K562 (cell line): ENCODE measurements around the gene ZNF724. TPM values are rescaled to one million over a fixed set of nuclear protein-coding genes. Genes with fewer than 3 reads are reported as not detected.
"Not testable (repeated sequence)": the region's sequence is repeated elsewhere in the genome, so short reads cannot be mapped to it uniquely, and the experiment has no call there.

Source experiments
- ATAC-seq: fragments of 200-7000 bp; cut with Tn5 transposase; 3 replicates; pipeline ENCODE4 v1.9.1; 2020; ENCODE audit warnings: moderate library complexity
- BruUV-seq: library from RNA; stranded (reverse); fragments of 400-500 nt; replicated peaks from 2 replicates; lab custom pipeline; 2021; lab: Mats Ljungman, UMichigan
- CTCF ChIA-PET: fragments of 300-600 bp; formaldehyde crosslinking; extraction: SDS; loops from one replicate; lab custom pipeline; 2021; ENCODE audit warnings: low intra/inter-chr PET ratio; lab: Yijun Ruan, JAX
- POLR2A ChIA-PET: fragments of 300-600, 350-650 bp; sonication (Branson Sonifier 250); formaldehyde crosslinking; extraction: SDS; loops from one replicate; lab custom pipeline; 2021; ENCODE audit warnings: antibody characterized with exemption, inconsistent platforms; lab: Yijun Ruan, JAX
- DNase-seq, 4 experiments: peaks; one replicate each; pipeline versions ENCODE4 v3.0.0 to v3.0.0-alpha.2; 2011 to 2018; ENCODE audit warnings: low spot score in 3 of 4, mixed read lengths in 3 of 4; ENCODE audit errors: extremely low read depth in 1 of 4
- FAIRE-seq: peaks from 2 replicates; lab custom pipeline; 2011; peaks lifted over from hg19 to GRCh38; lab: Jason Lieb, UNC
- H2AFZ ChIP-seq: 2 replicates; pipeline ENCODE4 v1.6.0; 2011; ENCODE audit warnings: low read depth, low read length, control low read depth, inconsistent platforms
- H3K27ac ChIP-seq: fragments of 200-600 bp; 3 replicates; pipeline ENCODE4 v1.8.0; 2011; ENCODE audit warnings: low read depth, mild to moderate bottlenecking, control low read depth, inconsistent platforms, low read length, moderate library complexity, mixed read lengths; ENCODE audit errors: extremely low read depth
- H3K27me3 ChIP-seq, 2 experiments: fragments of 300-600 bp in 1 of 2; 2 replicates in 1 of 2; 3 replicates in 1 of 2; pipeline versions ENCODE4 v1.6.0 to v1.8.0; 2011; ENCODE audit warnings: inconsistent platforms in 2 of 2, low read length in 2 of 2, mild to moderate bottlenecking in 1 of 2, mixed read lengths in 1 of 2, moderate library complexity in 1 of 2; ENCODE audit not compliant: control insufficient read depth in 2 of 2, insufficient read depth in 2 of 2
- H3K36me3 ChIP-seq: fragments of 300-600 bp; 3 replicates; pipeline ENCODE4 v1.8.0; 2011; ENCODE audit warnings: mild to moderate bottlenecking, low read length, inconsistent platforms; ENCODE audit not compliant: control insufficient read depth, insufficient read depth
- H3K4me1 ChIP-seq, 2 experiments: fragments of 200-600 bp in 1 of 2; replicated peaks in 1 of 2; 2 replicates in 1 of 2; 3 replicates in 1 of 2; pipeline versions ENCODE4 v1.5.1 to v1.8.0; 2011; ENCODE audit warnings: inconsistent platforms in 2 of 2, low read length in 2 of 2, mild to moderate bottlenecking in 1 of 2, mixed read lengths in 1 of 2, moderate library complexity in 1 of 2; ENCODE audit not compliant: control insufficient read depth in 2 of 2, insufficient read depth in 2 of 2
- H3K4me2 ChIP-seq: 2 replicates; pipeline ENCODE4 v1.6.1; 2011; ENCODE audit warnings: low read length, control low read depth, inconsistent platforms, mixed read lengths; ENCODE audit not compliant: insufficient read depth
- H3K4me3 ChIP-seq: fragments of 200-600 bp; sonication (generic), shearing (Covaris generic); 2 replicates; pipeline ENCODE4 v1.5.1; 2016; ENCODE audit warnings: control low read depth, inconsistent platforms
- H3K79me2 ChIP-seq: fragments of 200-600 bp; 3 replicates; pipeline ENCODE4 v1.8.0; 2011; ENCODE audit warnings: low read length, inconsistent platforms; ENCODE audit not compliant: control insufficient read depth, insufficient read depth
- H3K9ac ChIP-seq, 2 experiments: 2 replicates each; pipeline versions ENCODE4 v1.6.0 to v1.6.1; 2011; ENCODE audit warnings: low read depth in 2 of 2, low read length in 2 of 2, control low read depth in 1 of 2, inconsistent platforms in 1 of 2, mild to moderate bottlenecking in 1 of 2, mixed read lengths in 1 of 2; ENCODE audit not compliant: insufficient read depth in 1 of 2
- H3K9me1 ChIP-seq: one replicate; pipeline ENCODE4 v1.6.0; 2011; ENCODE audit warnings: inconsistent platforms, mild to moderate bottlenecking, low read length, moderate library complexity; ENCODE audit not compliant: control insufficient read depth, insufficient read depth
- H3K9me3 ChIP-seq: replicated peaks from 2 replicates; pipeline ENCODE4 v1.5.1; 2011; ENCODE audit warnings: low read depth, low read length, inconsistent platforms; ENCODE audit not compliant: control insufficient read depth, insufficient read depth
- H4K20me1 ChIP-seq: replicated peaks from 2 replicates; pipeline ENCODE4 v1.6.1; 2011; ENCODE audit warnings: low read length, inconsistent platforms, mixed read lengths; ENCODE audit not compliant: control insufficient read depth, insufficient read depth
- ARID1B ChIP-seq: fragments of 450-650 bp; IDR thresholded peaks from 2 replicates; pipeline ENCODE4 v1.6.1; 2016; ENCODE audit warnings: antibody characterized with exemption, mild to moderate bottlenecking, inconsistent platforms
- ATF7 ChIP-seq: fragments of 450-650 bp; IDR thresholded peaks from 2 replicates; pipeline ENCODE4 v1.7.1; 2014; ENCODE audit warnings: mild to moderate bottlenecking, moderate library complexity
- CBFA2T2 ChIP-seq: fragments of 450-650 bp; conservative IDR thresholded peaks from 2 replicates; pipeline ENCODE4 v1.6.1; 2017; ENCODE audit warnings: mild to moderate bottlenecking
- CC2D1A ChIP-seq: fragments of 450-650 bp; IDR thresholded peaks from 2 replicates; pipeline ENCODE4 v1.6.1; 2017; ENCODE audit warnings: mild to moderate bottlenecking
- ESRRB ChIP-seq: fragments of 250-450 bp; sonication (Bioruptor Pico); IDR thresholded peaks from 2 replicates; pipeline ENCODE4 v1.5.0; 2020; ENCODE audit warnings: mild to moderate bottlenecking, moderate library complexity, borderline replicate concordance
- ETS1 ChIP-seq: conservative IDR thresholded peaks from 2 replicates; pipeline ENCODE4 v1.6.1; 2011; ENCODE audit warnings: low read depth, mild to moderate bottlenecking, low read length; ENCODE audit not compliant: control insufficient read depth
- HDAC2 ChIP-seq: fragments of 450-650 bp; IDR thresholded peaks from 2 replicates; pipeline ENCODE4 v1.6.1; 2016; ENCODE audit warnings: mild to moderate bottlenecking
- MAFK ChIP-seq: IDR thresholded peaks from 2 replicates; pipeline ENCODE4 v1.6.1; 2011; ENCODE audit warnings: low read length, improper control_type of control experiment
- NFIC ChIP-seq: fragments of 450-650 bp; IDR thresholded peaks from 2 replicates; pipeline ENCODE4 v1.6.1; 2017; ENCODE audit warnings: mild to moderate bottlenecking, inconsistent platforms
- PML ChIP-seq: IDR thresholded peaks from 2 replicates; pipeline ENCODE4 v1.6.1; 2012; ENCODE audit warnings: low read length, inconsistent platforms
- POLR2AphosphoS5 ChIP-seq: IDR thresholded peaks from 2 replicates; pipeline ENCODE4 v1.6.1; 2011; ENCODE audit warnings: mild to moderate bottlenecking, low read depth, low read length, moderate library complexity; ENCODE audit not compliant: control insufficient read depth, insufficient read depth
- RBFOX2 ChIP-seq: fragments of 200-400 bp; formaldehyde crosslinking; IDR thresholded peaks from 2 replicates; pipeline ENCODE4 v1.6.1; 2017; ENCODE audit warnings: low read depth, mild to moderate bottlenecking, low read length, moderate library complexity
- SRSF7 ChIP-seq: fragments of 200-400 bp; formaldehyde crosslinking; optimal IDR thresholded peaks from 2 replicates; pipeline ENCODE3; 2017; ENCODE audit warnings: mild to moderate bottlenecking, low read depth, low read length
- ZNF146 ChIP-seq: IDR thresholded peaks from one replicate; pipeline ENCODE4 v1.6.1; 2018; ENCODE audit warnings: missing compliant biosample characterization; ENCODE audit not compliant: unreplicated experiment
- WGBS: fragments of 100-300 bp; shearing (Covaris generic); methylation state at CpG from one replicate; pipeline ENCODE4 v1.1.6; 2016; ENCODE audit warnings: low coverage, mixed read lengths; ENCODE audit not compliant: insufficient coverage; ENCODE audit errors: missing lambda C conversion rate; 5-methylcytosine and 5-hydroxymethylcytosine counted together
- in situ Hi-C: fragments of 300-500 bp; cut with MboI; formaldehyde crosslinking; loops from 4 replicates; pipeline ENCODE4 v1.15.0; 2018; ENCODE audit warnings: inconsistent platforms, mixed read lengths
- intact Hi-C: fragments of 100-400 bp; cut with micrococcal nuclease; formaldehyde crosslinking; loops from 2 replicates; pipeline ENCODE4 v1.14.2; 2022
- polyA plus RNA-seq, 8 experiments: library from polyadenylated mRNA; depleted of rRNA in 4 of 8; stranded (reverse) in 5 of 8; unstranded in 3 of 8; fragments of >200 nt; fragmentation: Nextera tagmentation in 2 of 8; fragmentation: Illumina TruSeq in 1 of 8; extraction: Ambion mirVana in 2 of 8; extraction: Trizol in 1 of 8; gene quantifications; 2 replicates each; pipeline versions ENCODE4 v1.2.1 to v1.2.3, GENCODE V29; 2011 to 2014; ENCODE audit warnings: inconsistent platforms in 1 of 8, missing spikeins in 1 of 8
- total RNA-seq, 7 experiments: library from RNA; depleted of rRNA in 6 of 7; stranded (reverse); fragments of >200 nt in 6 of 7; fragmentation: Illumina TruSeq in 2 of 7; extraction: Trizol in 2 of 7; gene quantifications; 2 replicates each; pipeline versions ENCODE4 v1.2.1 to v1.2.3, GENCODE V29; 2011 to 2021; ENCODE audit warnings: low replicate concordance in 1 of 7

ZNF724 gene
- total and polyA plus RNA-seq, 9 of the 15 experiments (the other 6 are each of a cell fraction or from before 2014, with no cell fraction given), result 0.18 to 4.2 (median 1.8) TPM

- no peak overlapping the region for H3K4me3 ChIP-seq
- no peak overlapping the region for H3K4me2 ChIP-seq
- intact Hi-C loops (no loop called here), in situ Hi-C loops (no loop called here)
- H3K4me1 ChIP-seq, result no peaks in the 10 kb centered on the region
- ATAC-seq (no peak), DNase-seq (no peak)
- ChIA-PET POLR2A (no interaction called here), CTCF (no interaction called here)
- H3K27me3 ChIP-seq, result no peaks in the 10 kb centered on the region
- H3K9ac ChIP-seq, result no peak overlapping the region
- H3K27ac ChIP-seq, result no peak overlapping the region
- no peaks in the 10 kb centered on the region for H3K36me3 ChIP-seq
- H3K9me3 ChIP-seq, result 0 out of 2 replicates have a peak, but pooled peaks cover 2% of the 10 kb centered on the region
- TF ChIP-seq PML (no peak), ETS1 (no peak), RBFOX2 (no peak), POLR2AphosphoS5 (no peak), CC2D1A (no peak), ESRRB (CRISPR knock-in tag) (no peak), ARID1B (no peak), SRSF7 (no peak), ATF7 (no peak), ZNF146 (no peak), HDAC2 (no peak), NFIC (no peak), MAFK (no peak), CBFA2T2 (no peak)
- TF ChIP-seq, all 486 proteins: peak for 0
- no TSS peak for BruUV-seq
- no peak overlapping the region for H2AFZ ChIP-seq
- no peaks in the 10 kb centered on the region for H4K20me1 ChIP-seq
- WGBS, result 3% methylated on average over 4 of the region's 4 CpGs
- H3K9me1 ChIP-seq, result no peaks in the 10 kb centered on the region
- H3K79me2 ChIP-seq, result no peaks in the 10 kb centered on the region
- no peak for FAIRE-seq
Measured at GRCh38 chr19:23281663-23282276, 31.6 kb upstream of the ZNF724 start.

- H3K9me1 ChIP-seq, FAIRE-seq, BruUV-seq, H3K36me3 ChIP-seq, H3K9me3 ChIP-seq, H3K4me1 ChIP-seq, in situ Hi-C loops, H3K79me2 ChIP-seq, H2AFZ ChIP-seq, POLR2A ChIA-PET, H4K20me1 ChIP-seq, intact Hi-C loops, H3K27ac ChIP-seq, DNase-seq, H3K9ac ChIP-seq, ATAC-seq, H3K4me3 ChIP-seq, CTCF ChIA-PET, H3K4me2 ChIP-seq, H3K27me3 ChIP-seq: not testable (repeated sequence)
- WGBS, result 6% methylated on average over 3 of the region's 3 CpGs
Measured at GRCh38 chr19:23278118-23278517, 27.9 kb upstream of the ZNF724 start.
